Measurements from ENCODE around the gene SLC25A53.
A peak's percentile ranks its signal among the peaks of the same experiment; 100 is the strongest.

DNA sequence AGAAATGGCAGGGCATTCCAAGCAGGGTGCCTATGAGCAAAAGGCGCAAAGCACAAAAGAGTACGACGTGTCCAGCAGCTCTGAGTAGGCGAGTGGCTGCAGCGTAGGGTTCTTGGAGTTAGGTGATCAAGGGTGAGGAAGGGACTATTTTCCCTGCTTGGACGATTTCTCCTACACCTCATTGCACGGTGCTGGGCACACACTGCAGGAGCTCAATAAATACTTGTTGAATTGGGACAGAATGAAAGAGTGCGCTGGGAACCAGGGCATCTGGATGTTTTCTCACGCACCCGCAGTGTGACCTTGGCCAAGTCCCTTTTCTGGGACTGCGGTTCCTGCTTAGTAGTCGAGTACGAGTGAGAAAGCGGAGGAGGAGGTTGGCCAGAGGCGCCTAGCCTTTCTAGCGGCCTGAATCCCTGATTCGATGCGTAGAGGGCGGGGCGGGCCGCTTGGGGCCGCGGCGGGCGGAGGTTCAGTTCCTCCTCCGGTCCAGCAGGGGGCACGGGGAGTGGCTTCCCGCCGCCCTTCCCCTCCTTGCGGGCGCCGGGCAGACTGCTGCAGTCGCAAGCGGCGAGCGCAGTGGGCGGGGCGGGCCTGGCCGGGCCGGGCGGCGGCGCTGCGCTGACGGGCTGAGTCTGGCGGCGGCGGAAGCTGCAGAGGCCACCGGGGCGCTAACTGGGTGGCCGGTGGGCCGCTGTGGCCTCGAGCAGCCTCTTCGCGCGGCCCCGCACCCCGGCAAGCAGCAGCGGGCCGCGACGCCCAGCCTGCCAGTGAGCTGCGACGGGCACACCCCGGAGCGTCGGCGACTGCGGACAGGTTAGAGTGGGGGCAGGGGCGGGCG, 9.3 kb upstream of the SLC25A53 start, which contains the start of gene FAM199X:
- TF ChIP-seq, protein P1, sequence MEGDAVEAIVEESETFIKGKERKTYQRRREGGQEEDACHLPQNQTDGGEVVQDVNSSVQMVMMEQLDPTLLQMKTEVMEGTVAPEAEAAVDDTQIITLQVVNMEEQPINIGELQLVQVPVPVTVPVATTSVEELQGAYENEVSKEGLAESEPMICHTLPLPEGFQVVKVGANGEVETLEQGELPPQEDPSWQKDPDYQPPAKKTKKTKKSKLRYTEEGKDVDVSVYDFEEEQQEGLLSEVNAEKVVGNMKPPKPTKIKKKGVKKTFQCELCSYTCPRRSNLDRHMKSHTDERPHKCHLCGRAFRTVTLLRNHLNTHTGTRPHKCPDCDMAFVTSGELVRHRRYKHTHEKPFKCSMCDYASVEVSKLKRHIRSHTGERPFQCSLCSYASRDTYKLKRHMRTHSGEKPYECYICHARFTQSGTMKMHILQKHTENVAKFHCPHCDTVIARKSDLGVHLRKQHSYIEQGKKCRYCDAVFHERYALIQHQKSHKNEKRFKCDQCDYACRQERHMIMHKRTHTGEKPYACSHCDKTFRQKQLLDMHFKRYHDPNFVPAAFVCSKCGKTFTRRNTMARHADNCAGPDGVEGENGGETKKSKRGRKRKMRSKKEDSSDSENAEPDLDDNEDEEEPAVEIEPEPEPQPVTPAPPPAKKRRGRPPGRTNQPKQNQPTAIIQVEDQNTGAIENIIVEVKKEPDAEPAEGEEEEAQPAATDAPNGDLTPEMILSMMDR (IDR thresholded peaks at IDR 0.05), result peak; percentile 73
- TF ChIP-seq EZH2 (IDR thresholded peaks at IDR 0.05; ENCODE audit: borderline replicate concordance, insufficient read depth, low read depth, low read length, poor library complexity, severe bottlenecking), result no peak
